GM19351 (cell line): ENCODE measurements around the gene TRIM74.
"Not testable (repeated sequence)": the region's sequence is repeated elsewhere in the genome, so short reads cannot be mapped to it uniquely, and the experiment has no call there.

Experiments used
- ATAC-seq: cut with Tn5 transposase; IDR thresholded peaks from one replicate; pipeline ENCODE4 v1.9.1; 2021; ENCODE audit warnings: mild to moderate bottlenecking, moderate library complexity; ENCODE audit not compliant: unreplicated experiment

Gene TRIM74

GRCh38 chr7:72960626-72961345, 8.5 kb downstream of the TRIM74 start:
- ATAC-seq, result not testable (repeated sequence)

- ATAC-seq, result not testable (repeated sequence)
Observed at GRCh38 chr7:72960029-72960428, 9.2 kb downstream of the TRIM74 start.

DNA sequence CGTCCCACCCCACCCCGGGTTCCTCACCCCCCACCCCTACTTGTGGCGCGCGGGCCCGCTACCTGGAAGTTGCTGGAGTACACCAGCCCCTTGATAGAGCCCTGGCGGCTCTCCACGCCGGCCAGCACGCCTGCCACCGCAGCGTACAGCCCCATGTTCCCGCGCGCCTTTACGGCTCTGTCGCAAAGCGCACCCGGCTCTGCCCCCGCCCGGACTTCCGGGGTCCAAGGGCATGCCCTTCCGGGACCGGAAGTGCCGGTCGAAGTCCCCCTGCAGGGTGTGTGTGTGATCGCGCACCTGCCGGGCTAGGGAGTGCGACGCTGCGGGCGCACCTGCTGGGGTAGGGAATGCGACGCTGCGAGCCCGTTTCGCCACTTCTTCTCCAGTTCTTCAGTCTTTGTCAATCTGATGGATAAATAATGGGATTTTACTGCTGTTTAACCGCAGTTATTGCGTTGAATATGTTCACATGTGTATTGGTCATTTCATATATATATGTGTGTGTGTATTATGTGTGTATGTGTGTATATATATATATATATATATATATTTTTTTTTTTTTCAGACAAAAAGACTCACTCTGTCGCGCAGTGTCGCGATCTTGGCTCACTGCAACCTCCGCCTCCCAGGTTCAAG, 14.6 kb downstream of the TRIM74 start:
- peak; percentile 88 for ATAC-seq

- ATAC-seq, result peak; percentile 53
Observed at GRCh38 chr7:72953901-72954562, 15.2 kb downstream of the TRIM74 start.

DNA sequence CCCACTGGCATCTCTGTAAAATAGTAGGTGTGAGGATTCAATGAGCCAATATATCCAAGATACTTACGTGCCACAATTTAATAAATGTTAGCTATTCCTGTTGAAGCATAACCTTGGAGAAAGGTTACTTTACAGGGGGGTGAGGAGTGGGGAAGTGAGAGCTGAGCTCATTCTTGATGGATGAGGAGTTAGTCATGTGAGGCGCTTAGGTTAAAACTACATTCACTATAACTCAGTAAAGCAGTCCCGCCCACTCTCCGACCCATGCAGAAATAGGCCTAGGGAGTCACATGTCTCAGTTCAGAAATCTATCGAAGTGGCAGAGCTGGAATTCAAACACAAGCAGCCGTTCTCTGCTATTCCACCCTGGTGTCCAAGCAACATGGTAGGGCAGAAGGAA, 18.8 kb downstream of the TRIM74 start:
- not testable (repeated sequence) for ATAC-seq

- ATAC-seq, result not testable (repeated sequence)
Observed at GRCh38 chr7:72949686-72950085, 19.6 kb downstream of the TRIM74 start.

DNA sequence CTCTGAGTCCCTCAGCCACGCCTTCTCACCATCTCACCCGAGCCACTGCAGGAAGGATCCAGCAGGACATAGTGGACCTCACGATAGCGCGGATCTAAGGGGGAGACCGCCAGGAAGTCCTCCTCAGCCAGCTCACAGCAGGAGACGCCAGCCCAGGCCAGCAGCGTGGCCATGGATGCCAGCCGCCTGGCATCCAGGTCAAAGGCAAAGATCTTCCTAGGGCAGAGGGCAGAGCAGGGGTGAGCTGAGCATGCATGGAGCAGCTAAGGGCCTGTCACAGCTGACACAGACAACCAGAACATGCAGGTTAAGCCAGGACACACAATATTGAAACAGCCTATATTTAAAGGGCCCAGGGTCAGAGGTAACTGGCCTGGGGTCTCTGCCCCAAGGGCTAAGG, 20.0 kb downstream of the TRIM74 start:
- ATAC-seq, result not testable (repeated sequence)

GRCh38 chr7:72948714-72949113, 20.6 kb downstream of the TRIM74 start:
- ATAC-seq, result not testable (repeated sequence)

- ATAC-seq, result not testable (repeated sequence)
Observed at GRCh38 chr7:72946130-72946745, 23.0 kb downstream of the TRIM74 start.

DNA sequence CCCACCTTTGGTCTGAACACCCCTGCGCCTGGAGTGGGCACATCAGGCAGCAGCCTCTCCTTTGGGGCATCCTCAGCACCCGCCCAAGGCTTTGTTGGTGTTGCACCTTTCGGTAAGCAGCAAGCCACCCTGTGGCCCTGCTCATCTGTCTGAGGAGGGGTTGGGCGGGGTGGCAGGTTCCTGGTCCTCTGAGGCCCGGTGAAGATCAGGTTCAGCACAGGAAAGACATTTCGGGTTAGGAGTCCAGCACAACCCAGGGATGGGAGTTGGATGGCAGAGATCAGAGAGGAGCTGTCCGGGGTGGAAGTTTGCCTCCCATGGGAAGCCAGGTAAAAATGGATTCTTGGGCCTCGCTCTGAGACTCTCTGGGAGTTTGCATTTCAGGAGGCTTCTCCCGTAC, 23.7 kb downstream of the TRIM74 start:
- ATAC-seq, result not testable (repeated sequence)

DNA sequence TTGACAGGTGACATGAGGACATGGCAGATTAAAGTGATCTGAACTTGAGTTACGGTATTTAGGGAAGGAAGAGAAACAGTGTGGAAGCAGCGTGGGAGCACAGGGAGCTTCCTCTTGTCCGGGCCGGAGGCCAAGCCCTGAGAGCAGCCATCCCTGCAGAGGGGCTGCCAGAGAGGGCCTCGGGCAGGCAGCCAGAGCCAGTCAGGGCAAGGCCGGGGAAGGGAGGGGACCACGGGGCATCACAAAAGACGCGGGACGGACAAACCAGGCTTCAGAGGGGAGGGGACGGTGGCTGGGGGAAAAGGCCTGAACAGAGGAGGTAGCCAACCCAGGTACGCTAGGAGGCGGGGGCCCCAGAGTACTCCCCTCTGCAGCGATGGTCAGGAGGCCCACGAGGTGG, 24.3 kb downstream of the TRIM74 start:
- not testable (repeated sequence) for ATAC-seq

DNA sequence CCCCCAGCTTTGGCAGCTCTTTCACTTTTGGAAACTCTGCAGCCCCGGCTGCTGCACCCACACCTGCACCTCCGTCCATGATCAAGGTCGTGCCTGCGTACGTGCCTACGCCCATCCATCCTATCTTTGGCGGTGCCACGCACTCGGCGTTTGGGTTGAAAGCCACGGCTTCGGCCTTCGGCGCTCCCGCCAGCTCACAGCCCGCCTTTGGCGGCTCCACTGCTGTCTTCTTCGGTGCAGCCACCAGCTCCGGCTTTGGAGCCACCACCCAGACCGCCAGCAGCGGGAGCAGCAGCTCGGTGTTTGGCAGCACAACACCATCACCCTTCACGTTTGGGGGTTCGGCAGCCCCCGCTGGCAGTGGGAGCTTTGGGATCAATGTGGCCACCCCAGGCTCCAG, 26.3 kb downstream of the TRIM74 start:
- ATAC-seq, result not testable (repeated sequence)

DNA sequence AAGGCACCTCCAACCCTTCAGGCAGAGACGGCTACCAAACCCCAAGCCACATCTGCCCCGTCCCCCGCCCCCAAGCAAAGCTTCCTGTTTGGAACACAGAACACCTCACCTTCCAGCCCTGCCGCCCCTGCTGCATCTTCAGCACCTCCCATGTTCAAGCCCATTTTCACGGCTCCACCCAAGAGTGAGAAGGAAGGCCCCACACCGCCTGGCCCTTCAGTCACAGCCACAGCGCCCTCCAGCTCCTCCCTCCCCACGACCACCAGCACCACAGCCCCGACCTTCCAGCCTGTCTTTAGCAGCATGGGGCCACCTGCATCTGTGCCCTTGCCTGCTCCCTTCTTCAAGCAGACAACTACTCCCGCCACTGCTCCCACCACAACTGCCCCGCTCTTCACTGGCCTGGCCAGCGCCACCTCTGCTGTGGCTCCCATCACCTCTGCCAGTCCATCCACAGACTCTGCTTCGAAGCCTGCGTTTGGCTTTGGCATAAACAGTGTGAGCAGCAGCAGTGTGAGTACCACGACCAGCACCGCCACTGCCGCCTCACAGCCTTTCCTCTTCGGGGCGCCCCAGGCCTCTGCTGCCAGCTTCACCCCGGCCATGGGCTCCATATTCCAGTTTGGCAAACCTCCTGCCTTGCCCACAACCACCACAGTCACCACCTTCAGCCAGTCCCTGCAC, 27.1 kb downstream of the TRIM74 start:
- not testable (repeated sequence) for ATAC-seq

DNA sequence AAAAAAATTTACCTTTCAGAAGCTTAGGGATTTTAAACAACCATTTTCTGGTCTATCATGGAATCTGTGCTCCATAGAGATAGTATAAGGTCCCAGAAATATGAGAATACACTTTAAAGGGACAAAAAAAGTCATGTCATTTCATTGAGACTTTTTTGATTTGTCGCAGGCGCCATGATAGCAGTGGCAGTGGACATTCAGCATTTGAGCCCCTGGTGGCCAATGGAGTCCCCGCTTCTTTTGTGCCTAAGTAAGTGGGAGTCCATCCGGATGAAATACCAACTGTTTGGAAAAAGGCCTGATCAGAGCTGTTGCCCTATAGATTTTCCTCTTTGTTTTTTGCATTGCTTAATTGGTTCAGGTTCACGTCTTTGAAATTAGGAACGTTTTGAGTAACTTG, 41.0 kb downstream of the TRIM74 start:
- ATAC-seq, result not testable (repeated sequence)

DNA sequence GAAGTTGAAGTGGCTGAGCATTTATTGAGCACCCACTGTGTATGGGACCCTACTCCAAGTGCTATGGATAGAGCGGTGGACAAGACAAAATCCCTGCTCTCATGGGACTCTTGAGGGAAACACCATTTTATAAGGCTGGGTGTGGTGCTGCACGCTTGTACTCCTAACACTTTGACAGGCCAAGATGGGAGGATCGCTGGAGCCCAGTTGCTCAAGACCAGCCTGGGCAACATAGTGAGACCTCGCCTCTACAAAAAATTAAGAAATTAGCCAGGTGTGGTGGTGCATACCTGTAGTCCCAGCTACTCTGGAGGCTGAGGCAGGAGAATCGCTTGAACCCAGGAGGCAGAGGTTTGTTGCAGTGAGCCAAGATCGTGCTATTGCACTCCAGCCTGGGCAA, 41.5 kb downstream of the TRIM74 start:
- not testable (repeated sequence) for ATAC-seq

- ATAC-seq, result no peak
Observed at GRCh38 chr7:72925546-72926120, 43.6 kb downstream of the TRIM74 start.

GRCh38 chr7:72924733-72925545, 44.3 kb downstream of the TRIM74 start, which contains the start of gene POM121:
Gene POM121, plus strand, starts transcription at chr7:72925095. Its CDS starts 27 bp downstream, at chr7:72925122.
- peak; percentile 79 for ATAC-seq

DNA sequence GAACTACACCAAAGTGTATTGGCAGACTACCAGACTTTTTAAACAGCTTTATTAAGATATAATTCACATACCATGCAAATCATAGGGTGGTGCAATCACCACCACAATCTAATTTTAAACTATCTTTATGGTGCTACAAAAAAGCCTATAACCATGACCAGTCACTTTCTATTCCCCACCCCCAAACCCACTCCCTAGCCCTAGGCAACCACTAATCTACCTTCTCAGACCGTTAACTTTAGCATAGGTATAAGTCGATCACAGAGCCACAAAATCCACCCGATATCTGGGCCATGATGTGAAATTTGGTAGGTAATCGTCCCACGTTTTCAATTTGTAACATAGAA, 44.9 kb downstream of the TRIM74 start:
- peak; percentile 20 for ATAC-seq

DNA sequence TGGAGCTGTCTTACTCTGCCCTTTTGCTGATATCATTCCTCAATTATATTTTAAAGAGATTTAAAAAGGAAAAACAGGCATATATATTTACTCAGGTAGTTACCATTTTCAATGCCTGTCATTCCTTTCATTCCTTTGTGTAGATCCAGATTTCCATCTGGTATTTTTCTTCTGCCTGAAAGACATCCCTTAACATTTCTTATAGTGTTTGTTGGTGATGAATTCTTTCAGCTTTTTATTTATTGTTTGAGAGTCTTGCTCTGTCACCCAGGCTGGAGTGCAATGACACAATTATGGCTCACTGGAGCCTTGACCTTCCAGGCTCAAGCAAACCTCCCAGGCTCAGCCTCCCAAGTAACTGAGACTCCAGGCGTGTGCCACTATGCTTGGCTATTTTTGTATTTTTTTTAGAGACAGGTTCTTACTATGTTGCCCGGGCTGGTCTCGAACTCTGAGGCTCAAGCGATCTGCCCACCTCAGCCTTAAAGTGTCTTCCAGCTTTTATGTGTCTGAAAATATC, 50.0 kb downstream of the TRIM74 start:
- no peak for ATAC-seq
